Vagina (tissue), 2 donors: ENCODE results near the gene WDFY3.

ENCODE experiments used
- CTCF ChIP-seq, 3 experiments: fragments of 450-650 bp in 2 of 3; fragments of 200-600 bp in 1 of 3; sonication (generic) in 1 of 3; IDR thresholded peaks; one replicate each; pipeline ENCODE4 v1.5.1; 2017 to 2019; ENCODE audit warnings: antibody characterized with exemption in 3 of 3, mild to moderate bottlenecking in 2 of 3, moderate library complexity in 2 of 3
- POLR2A ChIP-seq, 2 donors: fragments of 450-650 bp; IDR thresholded peaks; one replicate each; pipeline ENCODE4 v1.6.1; 2017; ENCODE audit warnings: antibody characterized with exemption in 2 of 2, mild to moderate bottlenecking in 2 of 2, moderate library complexity in 2 of 2
- POLR2AphosphoS5 ChIP-seq, 2 donors: sonication (generic); formaldehyde crosslinking; IDR thresholded peaks; one replicate each; pipeline ENCODE4 v1.9.0; 2017; ENCODE audit warnings: antibody characterized with exemption in 2 of 2, mild to moderate bottlenecking in 2 of 2, low read depth in 1 of 2; ENCODE audit not compliant: insufficient read depth in 1 of 2

- TF ChIP-seq POLR2A (IDR thresholded peaks at IDR 0.05) (no peak), CTCF (IDR thresholded peaks at IDR 0.05) (no peak), POLR2AphosphoS5 (IDR thresholded peaks at IDR 0.05; ENCODE audit: insufficient read depth in 1 of 2, low read depth in 1 of 2) (no peak)
Observed at GRCh38 chr4:84924434-84924833, 42.1 kb downstream of the WDFY3 start.
